ENCODE measurements around the gene CYP46A1.

GRCh38 chr14:99688210-99688581 is 4.1 kb downstream of the CYP46A1 start:
- TF ChIP-seq, protein P1, sequence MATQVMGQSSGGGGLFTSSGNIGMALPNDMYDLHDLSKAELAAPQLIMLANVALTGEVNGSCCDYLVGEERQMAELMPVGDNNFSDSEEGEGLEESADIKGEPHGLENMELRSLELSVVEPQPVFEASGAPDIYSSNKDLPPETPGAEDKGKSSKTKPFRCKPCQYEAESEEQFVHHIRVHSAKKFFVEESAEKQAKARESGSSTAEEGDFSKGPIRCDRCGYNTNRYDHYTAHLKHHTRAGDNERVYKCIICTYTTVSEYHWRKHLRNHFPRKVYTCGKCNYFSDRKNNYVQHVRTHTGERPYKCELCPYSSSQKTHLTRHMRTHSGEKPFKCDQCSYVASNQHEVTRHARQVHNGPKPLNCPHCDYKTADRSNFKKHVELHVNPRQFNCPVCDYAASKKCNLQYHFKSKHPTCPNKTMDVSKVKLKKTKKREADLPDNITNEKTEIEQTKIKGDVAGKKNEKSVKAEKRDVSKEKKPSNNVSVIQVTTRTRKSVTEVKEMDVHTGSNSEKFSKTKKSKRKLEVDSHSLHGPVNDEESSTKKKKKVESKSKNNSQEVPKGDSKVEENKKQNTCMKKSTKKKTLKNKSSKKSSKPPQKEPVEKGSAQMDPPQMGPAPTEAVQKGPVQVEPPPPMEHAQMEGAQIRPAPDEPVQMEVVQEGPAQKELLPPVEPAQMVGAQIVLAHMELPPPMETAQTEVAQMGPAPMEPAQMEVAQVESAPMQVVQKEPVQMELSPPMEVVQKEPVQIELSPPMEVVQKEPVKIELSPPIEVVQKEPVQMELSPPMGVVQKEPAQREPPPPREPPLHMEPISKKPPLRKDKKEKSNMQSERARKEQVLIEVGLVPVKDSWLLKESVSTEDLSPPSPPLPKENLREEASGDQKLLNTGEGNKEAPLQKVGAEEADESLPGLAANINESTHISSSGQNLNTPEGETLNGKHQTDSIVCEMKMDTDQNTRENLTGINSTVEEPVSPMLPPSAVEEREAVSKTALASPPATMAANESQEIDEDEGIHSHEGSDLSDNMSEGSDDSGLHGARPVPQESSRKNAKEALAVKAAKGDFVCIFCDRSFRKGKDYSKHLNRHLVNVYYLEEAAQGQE (IDR thresholded peaks at IDR 0.05) = no peak
- TF ChIP-seq TAF1 (conservative IDR thresholded peaks at IDR 0.05) (no peak), JUND (IDR thresholded peaks at IDR 0.05) (no peak), YY1 (IDR thresholded peaks at IDR 0.05) (no peak)
- TF ChIP-seq, protein P2, sequence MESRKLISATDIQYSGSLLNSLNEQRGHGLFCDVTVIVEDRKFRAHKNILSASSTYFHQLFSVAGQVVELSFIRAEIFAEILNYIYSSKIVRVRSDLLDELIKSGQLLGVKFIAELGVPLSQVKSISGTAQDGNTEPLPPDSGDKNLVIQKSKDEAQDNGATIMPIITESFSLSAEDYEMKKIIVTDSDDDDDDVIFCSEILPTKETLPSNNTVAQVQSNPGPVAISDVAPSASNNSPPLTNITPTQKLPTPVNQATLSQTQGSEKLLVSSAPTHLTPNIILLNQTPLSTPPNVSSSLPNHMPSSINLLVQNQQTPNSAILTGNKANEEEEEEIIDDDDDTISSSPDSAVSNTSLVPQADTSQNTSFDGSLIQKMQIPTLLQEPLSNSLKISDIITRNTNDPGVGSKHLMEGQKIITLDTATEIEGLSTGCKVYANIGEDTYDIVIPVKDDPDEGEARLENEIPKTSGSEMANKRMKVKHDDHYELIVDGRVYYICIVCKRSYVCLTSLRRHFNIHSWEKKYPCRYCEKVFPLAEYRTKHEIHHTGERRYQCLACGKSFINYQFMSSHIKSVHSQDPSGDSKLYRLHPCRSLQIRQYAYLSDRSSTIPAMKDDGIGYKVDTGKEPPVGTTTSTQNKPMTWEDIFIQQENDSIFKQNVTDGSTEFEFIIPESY (IDR thresholded peaks at IDR 0.05) = no peak
- TF ChIP-seq, protein P3, sequence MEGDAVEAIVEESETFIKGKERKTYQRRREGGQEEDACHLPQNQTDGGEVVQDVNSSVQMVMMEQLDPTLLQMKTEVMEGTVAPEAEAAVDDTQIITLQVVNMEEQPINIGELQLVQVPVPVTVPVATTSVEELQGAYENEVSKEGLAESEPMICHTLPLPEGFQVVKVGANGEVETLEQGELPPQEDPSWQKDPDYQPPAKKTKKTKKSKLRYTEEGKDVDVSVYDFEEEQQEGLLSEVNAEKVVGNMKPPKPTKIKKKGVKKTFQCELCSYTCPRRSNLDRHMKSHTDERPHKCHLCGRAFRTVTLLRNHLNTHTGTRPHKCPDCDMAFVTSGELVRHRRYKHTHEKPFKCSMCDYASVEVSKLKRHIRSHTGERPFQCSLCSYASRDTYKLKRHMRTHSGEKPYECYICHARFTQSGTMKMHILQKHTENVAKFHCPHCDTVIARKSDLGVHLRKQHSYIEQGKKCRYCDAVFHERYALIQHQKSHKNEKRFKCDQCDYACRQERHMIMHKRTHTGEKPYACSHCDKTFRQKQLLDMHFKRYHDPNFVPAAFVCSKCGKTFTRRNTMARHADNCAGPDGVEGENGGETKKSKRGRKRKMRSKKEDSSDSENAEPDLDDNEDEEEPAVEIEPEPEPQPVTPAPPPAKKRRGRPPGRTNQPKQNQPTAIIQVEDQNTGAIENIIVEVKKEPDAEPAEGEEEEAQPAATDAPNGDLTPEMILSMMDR (IDR thresholded peaks at IDR 0.05; ENCODE audit: low read depth, low read length, missing input control) = no peak
- TF ChIP-seq, protein P4, sequence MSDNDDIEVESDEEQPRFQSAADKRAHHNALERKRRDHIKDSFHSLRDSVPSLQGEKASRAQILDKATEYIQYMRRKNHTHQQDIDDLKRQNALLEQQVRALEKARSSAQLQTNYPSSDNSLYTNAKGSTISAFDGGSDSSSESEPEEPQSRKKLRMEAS (IDR thresholded peaks at IDR 0.05) = no peak

Data from liver (tissue), 3 donors.